Measurements from ENCODE around the gene PSMD12. TPM values are rescaled to one million over a fixed set of nuclear protein-coding genes. Genes with fewer than 3 reads are reported as not detected.

PSMD12 gene
- total and polyA plus RNA-seq, 2 donors (not counting 3 experiments of a cell fraction or from before 2014, with no cell fraction given), result 14.1 to 73.0 TPM

GRCh38 chr17:67347826-67348225 is 18.6 kb downstream of the PSMD12 start:
- POLR2A ChIA-PET, result no interaction called here
- peaks cover 7 to 24% of the 10 kb centered on the region in 2 experiments for H3K36me3 ChIP-seq (ENCODE audit: control insufficient read depth in 2 of 2, extremely low read depth in 1 of 2, insufficient read depth in 2 of 2, low read length in 2 of 2)
- CTCF ChIA-PET, result no interaction called here

DNA sequence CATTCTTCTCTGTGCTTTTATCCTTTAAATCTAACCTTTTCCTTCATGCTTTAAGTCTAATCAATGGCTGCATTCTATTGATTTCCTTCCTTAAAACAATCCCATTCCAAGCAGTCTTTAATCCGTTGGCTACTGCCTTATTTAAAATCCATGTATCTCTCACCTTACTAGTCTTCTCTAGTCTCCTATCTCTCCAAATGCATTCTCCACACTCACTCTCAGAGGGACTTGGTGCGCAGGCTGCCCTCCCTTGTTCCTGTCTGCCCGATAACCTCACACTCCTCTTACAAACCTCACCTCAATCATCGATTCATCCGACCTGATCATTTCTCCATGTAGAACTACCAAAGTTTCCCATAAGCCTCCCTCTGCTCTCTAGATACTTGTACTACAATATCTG is 23.1 kb downstream of the PSMD12 start:
- H3K27me3 ChIP-seq (ENCODE audit: control insufficient read depth in 2 of 2, insufficient read depth in 2 of 2, low read length in 2 of 2), result no peaks in the 10 kb centered on the region
- FAIRE-seq, result no peak
- TF ChIP-seq, protein P1, sequence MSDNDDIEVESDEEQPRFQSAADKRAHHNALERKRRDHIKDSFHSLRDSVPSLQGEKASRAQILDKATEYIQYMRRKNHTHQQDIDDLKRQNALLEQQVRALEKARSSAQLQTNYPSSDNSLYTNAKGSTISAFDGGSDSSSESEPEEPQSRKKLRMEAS (IDR thresholded peaks at IDR 0.05; ENCODE audit: insufficient read depth, insufficient read length), result no peak
- TF ChIP-seq, protein P2, sequence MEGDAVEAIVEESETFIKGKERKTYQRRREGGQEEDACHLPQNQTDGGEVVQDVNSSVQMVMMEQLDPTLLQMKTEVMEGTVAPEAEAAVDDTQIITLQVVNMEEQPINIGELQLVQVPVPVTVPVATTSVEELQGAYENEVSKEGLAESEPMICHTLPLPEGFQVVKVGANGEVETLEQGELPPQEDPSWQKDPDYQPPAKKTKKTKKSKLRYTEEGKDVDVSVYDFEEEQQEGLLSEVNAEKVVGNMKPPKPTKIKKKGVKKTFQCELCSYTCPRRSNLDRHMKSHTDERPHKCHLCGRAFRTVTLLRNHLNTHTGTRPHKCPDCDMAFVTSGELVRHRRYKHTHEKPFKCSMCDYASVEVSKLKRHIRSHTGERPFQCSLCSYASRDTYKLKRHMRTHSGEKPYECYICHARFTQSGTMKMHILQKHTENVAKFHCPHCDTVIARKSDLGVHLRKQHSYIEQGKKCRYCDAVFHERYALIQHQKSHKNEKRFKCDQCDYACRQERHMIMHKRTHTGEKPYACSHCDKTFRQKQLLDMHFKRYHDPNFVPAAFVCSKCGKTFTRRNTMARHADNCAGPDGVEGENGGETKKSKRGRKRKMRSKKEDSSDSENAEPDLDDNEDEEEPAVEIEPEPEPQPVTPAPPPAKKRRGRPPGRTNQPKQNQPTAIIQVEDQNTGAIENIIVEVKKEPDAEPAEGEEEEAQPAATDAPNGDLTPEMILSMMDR (IDR thresholded peaks at IDR 0.05; ENCODE audit: extremely low read depth in 1 of 2, insufficient read depth in 1 of 2, low read depth in 1 of 2, low read length in 2 of 2), result no peak
- TF ChIP-seq EZH2 (IDR thresholded peaks at IDR 0.05; ENCODE audit: borderline replicate concordance, low read depth, low read length, severe bottlenecking) (no peak), POLR2A (IDR thresholded peaks at IDR 0.05; ENCODE audit: low read depth, low read length) (no peak), JUN (IDR thresholded peaks at IDR 0.05; ENCODE audit: borderline replicate concordance, insufficient read depth, insufficient read length, low read depth) (no peak), MYC (IDR thresholded peaks at IDR 0.05; ENCODE audit: low read depth, low read length) (no peak), FOS (IDR thresholded peaks at IDR 0.05; ENCODE audit: borderline replicate concordance, insufficient read depth, low read length) (no peak), GATA2 (IDR thresholded peaks at IDR 0.05; ENCODE audit: insufficient read depth, insufficient read length, low read depth, low read length) (no peak), POLR2AphosphoS5 (IDR thresholded peaks at IDR 0.05; ENCODE audit: insufficient read depth, low read depth, low read length) (no peak)
- H3K36me3 ChIP-seq (ENCODE audit: control insufficient read depth in 2 of 2, extremely low read depth in 1 of 2, insufficient read depth in 2 of 2, low read length in 2 of 2), result peaks cover 8 to 23% of the 10 kb centered on the region in 2 experiments
- H3K79me2 ChIP-seq (ENCODE audit: control insufficient read depth, insufficient read depth, low read length), result peaks cover 4% of the 10 kb centered on the region
- H3K9me1 ChIP-seq (replicated peaks; ENCODE audit: control insufficient read depth, extremely low read depth, insufficient read depth, low read length), result no peaks in the 10 kb centered on the region
- dilution Hi-C loops (cut with MboI; ENCODE audit: extremely low pct_ligation_motif_present, low sequenced_read_pairs), result no loop called here
- POLR2A ChIA-PET, result interaction anchor here (0.5 kb wide), 1 partner anchor 23 kb away, joined by 3 read pairs; no protein-coding TSS in a partner anchor
- intact Hi-C loops (cut with micrococcal nuclease), result no loop called here
- no peak for DNase-seq (ENCODE audit: low read depth, low spot score)
- no peak overlapping the region for H3K9ac ChIP-seq (replicated peaks; ENCODE audit: extremely low read depth, insufficient read depth, low read length)
- H3K4me1 ChIP-seq (ENCODE audit: control insufficient read depth, extremely low read depth, insufficient read depth, low read length), result peaks cover 10% of the 10 kb centered on the region
- no peaks in the 10 kb centered on the region for H3K9me3 ChIP-seq (replicated peaks; ENCODE audit: control insufficient read depth, insufficient read depth, low read length)
- no peak overlapping the region for H2AFZ ChIP-seq (ENCODE audit: low read depth, low read length)
- H3K4me3 ChIP-seq (replicated peaks in 1 of 3; ENCODE audit: insufficient read depth in 1 of 3, low read depth in 1 of 3, low read length in 3 of 3), result no peak overlapping the region
- no peak overlapping the region for H3K4me2 ChIP-seq (ENCODE audit: insufficient read depth, low read length)
- H4K20me1 ChIP-seq (replicated peaks; ENCODE audit: control insufficient read depth, extremely low read depth, insufficient read depth, low read length), result no peaks in the 10 kb centered on the region
- CTCF ChIA-PET, result no interaction called here
- BruUV-seq (replicated peaks), result no TSS peak
- no peak overlapping the region for H3K27ac ChIP-seq (ENCODE audit: insufficient read depth, low read depth, low read length)

More at GRCh38 chr17:67347826-67348225, 18.6 kb downstream of the PSMD12 start:
- Histone ChIP-seq H3K4me3 (replicated peaks in 1 of 3; ENCODE audit: insufficient read depth in 1 of 3, low read depth in 1 of 3, low read length in 3 of 3) (no peak overlapping the region), H3K4me1 (ENCODE audit: control insufficient read depth, extremely low read depth, insufficient read depth, low read length) (peaks cover under 1% of the 10 kb centered on the region), H3K9ac (replicated peaks; ENCODE audit: extremely low read depth, insufficient read depth, low read length) (no peak overlapping the region), H3K9me3 (replicated peaks; ENCODE audit: control insufficient read depth, insufficient read depth, low read length) (no peaks in the 10 kb centered on the region), H3K4me2 (ENCODE audit: insufficient read depth, low read length) (no peak overlapping the region), H4K20me1 (replicated peaks; ENCODE audit: control insufficient read depth, extremely low read depth, insufficient read depth, low read length) (peaks cover 2% of the 10 kb centered on the region), H3K27ac (ENCODE audit: insufficient read depth, low read depth, low read length) (no peak overlapping the region), H3K79me2 (ENCODE audit: control insufficient read depth, insufficient read depth, low read length) (peaks cover 19% of the 10 kb centered on the region), H3K27me3 (ENCODE audit: control insufficient read depth in 2 of 2, insufficient read depth in 2 of 2, low read length in 2 of 2) (no peaks in the 10 kb centered on the region), H3K9me1 (replicated peaks; ENCODE audit: control insufficient read depth, extremely low read depth, insufficient read depth, low read length) (no peaks in the 10 kb centered on the region), H2AFZ (ENCODE audit: low read depth, low read length) (no peak overlapping the region)
- intact Hi-C loops (cut with micrococcal nuclease) (no loop called here), dilution Hi-C loops (cut with MboI; ENCODE audit: extremely low pct_ligation_motif_present, low sequenced_read_pairs) (no loop called here)
- DNase-seq (ENCODE audit: low read depth, low spot score) (no peak), FAIRE-seq (no peak)
- TF ChIP-seq MYC (IDR thresholded peaks at IDR 0.05; ENCODE audit: low read depth, low read length) (no peak), POLR2AphosphoS5 (IDR thresholded peaks at IDR 0.05; ENCODE audit: insufficient read depth, low read depth, low read length) (no peak), POLR2A (IDR thresholded peaks at IDR 0.05; ENCODE audit: low read depth, low read length) (no peak), FOS (IDR thresholded peaks at IDR 0.05; ENCODE audit: borderline replicate concordance, insufficient read depth, low read length) (no peak), JUN (IDR thresholded peaks at IDR 0.05; ENCODE audit: borderline replicate concordance, insufficient read depth, insufficient read length, low read depth) (no peak), GATA2 (IDR thresholded peaks at IDR 0.05; ENCODE audit: insufficient read depth, insufficient read length, low read depth, low read length) (no peak)
- TF ChIP-seq, protein P2 (IDR thresholded peaks at IDR 0.05; ENCODE audit: extremely low read depth in 1 of 2, insufficient read depth in 1 of 2, low read depth in 1 of 2, low read length in 2 of 2), result no peak
- no TSS peak for BruUV-seq (replicated peaks)
